Medulla oblongata (tissue), 1 donor: ENCODE data around the gene CTSL.

Source experiments
- DNase-seq: peaks from one replicate; pipeline ENCODE4 v3.0.0-alpha.2; 2015; ENCODE audit errors: extremely low spot score

The CTSL gene

DNA sequence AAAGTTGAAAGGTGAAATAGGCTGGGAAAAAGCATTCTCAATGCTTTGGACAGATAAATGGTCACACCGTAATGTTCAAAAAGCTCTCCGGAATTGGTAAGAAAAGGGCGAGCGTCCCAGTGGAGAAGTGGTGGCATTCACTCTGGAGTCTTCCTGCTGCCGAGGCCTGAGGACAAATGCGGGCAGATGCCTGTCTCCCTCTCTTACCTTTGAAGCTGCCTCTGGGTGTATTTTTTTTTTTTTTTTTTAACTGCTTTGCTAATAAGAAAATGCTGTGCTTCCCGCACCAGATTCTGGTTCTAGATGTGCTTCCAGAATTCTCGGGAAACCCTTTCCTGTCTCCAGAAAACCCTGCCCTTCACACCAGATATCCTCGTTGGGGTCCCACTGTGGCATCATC is 24.4 kb upstream of the CTSL start:
- no peak for DNase-seq

DNA sequence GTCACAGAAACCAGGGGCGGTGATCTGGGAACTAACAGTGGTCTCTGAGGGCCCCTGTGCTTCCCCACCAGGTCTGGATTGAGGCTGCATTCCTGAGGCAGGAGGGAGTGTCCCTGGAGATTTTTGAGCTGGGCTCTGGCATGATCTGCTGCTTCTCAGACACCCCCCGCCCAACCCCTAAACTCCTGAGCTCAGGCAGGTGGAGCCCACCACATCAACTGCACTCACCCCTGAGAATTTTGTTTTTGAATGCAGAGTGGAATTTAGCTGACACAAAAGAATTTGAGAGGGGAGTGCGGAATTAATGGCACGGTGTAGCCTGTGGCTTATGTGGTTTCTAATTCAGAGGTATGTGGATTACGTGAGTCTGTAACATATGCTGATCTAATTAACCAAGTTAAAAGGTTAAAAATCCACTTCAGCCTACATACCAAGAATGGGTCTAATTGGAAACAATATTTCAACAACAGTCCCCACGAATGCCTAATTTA is 23.9 kb upstream of the CTSL start:
- DNase-seq: no peak

DNA sequence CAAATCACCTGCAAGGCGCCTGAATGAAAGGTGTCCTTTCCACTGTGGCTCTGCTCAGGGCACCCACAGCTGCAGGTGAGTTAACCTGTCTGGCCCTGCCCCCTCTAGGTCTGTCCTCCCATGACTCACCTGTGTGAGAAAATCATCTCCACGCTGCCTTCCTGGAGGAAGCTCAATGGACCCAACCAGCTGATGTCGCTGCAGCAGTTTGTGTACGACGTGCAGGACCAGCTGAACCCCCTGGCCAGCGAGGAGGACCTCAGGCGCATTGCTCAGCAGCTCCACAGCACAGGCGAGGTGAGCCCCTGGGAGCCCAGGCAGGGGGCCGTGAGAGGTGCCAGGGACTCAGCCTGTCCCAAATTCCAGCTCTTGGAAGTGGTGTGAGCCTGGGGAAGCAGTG is 23.0 kb upstream of the CTSL start:
- DNase-seq: no peak

DNA sequence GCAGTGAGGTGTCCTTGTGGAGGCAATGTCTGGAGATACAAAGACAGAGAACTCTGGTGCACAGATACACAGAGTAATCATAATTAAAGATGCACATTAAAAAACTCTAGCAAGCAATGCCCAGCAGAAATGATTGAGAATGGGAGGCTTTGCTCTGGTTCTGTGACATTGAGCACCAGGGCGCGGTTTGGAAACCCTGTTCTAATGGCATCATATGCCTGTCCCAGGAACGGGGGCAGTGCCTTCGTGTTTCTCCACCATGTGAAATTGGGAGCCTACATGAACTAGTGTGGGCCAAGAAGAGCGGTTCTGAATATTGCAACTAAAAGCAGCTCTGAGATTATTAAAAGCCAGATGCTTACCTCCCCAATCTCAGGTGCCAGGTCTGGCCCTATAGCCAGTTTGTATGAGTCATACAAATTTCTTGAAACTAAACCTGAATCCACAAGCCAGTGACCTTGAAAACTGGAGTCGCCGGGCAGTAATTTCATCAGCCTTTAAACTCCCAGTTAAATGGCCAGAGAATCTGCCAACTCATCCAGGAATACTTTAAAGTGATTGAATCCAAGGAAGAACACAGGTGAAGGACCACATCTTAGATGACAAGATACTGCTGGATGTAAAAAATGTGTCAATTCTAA is 22.2 kb upstream of the CTSL start:
- no peak for DNase-seq

DNA sequence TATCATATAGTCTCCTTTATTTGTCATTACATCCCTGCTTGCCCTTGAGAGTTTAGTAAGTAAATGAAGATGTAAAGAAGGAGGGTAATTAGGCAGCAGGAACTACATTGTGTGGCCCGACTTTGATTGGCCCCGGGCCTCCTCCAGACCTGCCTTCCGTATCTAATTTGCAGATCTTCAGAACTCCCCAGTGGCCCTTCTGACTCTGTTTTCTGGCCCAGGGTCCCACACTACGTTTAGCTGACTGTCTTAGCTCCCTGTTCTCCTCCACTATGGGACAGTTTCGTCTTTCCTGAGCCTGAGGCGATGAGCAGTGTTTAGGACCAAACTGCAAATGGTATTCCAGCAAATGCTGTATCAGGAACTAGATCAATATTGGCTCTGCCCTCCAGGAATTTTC is 21.6 kb upstream of the CTSL start:
- no peak for DNase-seq

DNA sequence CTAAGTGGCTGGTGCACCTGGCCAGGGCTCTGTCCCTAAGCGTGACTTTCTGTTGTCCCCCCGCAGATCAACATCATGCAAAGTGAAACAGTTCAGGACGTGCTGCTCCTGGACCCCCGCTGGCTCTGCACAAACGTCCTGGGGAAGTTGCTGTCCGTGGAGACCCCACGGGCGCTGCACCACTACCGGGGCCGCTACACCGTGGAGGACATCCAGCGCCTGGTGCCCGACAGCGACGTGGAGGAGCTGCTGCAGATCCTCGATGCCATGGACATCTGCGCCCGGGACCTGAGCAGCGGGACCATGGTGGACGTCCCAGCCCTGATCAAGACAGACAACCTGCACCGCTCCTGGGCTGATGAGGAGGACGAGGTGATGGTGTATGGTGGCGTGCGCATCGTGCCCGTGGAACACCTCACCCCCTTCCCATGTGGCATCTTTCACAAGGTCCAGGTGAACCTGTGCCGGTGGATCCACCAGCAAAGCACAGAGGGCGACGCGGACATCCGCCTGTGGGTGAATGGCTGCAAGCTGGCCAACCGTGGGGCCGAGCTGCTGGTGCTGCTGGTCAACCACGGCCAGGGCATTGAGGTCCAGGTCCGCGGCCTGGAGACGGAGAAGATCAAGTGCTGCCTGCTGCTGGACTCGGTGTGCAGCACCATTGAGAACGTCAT is 19.7 kb upstream of the CTSL start:
- DNase-seq: no peak

DNA sequence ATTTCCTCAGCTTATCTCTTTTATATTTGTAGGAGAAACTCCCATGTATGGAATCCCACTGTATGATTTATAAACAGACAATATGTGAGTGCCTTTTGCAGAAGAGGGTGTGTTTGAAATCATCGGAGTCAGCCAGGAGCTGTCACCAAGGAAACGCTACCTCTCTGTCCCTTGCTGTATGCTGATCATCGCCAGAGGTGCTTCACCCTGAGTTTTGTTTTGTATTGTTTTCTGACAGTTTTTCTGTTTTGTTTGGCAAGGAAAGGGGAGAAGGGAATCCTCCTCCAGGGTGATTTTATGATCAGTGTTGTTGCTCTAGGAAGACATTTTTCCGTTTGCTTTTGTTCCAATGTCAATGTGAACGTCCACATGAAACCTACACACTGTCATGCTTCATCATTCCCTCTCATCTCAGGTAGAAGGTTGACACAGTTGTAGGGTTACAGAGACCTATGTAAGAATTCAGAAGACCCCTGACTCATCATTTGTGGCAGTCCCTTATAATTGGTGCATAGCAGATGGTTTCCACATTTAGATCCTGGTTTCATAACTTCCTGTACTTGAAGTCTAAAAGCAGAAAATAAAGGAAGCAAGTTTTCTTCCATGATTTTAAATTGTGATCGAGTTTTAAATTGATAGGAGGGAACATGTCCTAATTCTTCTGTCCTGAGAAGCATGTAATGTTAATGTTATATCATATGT is 18.0 kb upstream of the CTSL start:
- no peak for DNase-seq

DNA sequence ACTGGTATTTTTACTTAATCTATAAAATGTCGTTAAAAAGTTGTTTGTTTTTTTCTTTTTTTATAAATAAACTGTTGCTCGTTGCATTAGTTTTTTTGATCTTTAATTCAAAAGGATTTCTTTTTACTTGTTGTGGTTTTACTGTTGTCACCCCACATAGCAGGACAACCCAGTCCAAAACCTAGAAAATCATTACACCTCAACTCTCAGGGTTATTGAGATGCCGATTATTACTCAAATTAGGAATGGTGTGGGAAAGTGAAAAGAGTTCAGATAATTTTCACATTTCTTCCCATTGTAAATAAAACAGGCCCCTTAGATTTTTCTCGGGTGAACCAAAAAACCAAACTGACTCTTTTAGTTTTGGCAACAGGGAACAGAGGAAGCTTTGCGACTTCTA is 17.4 kb upstream of the CTSL start:
- no peak for DNase-seq

DNA sequence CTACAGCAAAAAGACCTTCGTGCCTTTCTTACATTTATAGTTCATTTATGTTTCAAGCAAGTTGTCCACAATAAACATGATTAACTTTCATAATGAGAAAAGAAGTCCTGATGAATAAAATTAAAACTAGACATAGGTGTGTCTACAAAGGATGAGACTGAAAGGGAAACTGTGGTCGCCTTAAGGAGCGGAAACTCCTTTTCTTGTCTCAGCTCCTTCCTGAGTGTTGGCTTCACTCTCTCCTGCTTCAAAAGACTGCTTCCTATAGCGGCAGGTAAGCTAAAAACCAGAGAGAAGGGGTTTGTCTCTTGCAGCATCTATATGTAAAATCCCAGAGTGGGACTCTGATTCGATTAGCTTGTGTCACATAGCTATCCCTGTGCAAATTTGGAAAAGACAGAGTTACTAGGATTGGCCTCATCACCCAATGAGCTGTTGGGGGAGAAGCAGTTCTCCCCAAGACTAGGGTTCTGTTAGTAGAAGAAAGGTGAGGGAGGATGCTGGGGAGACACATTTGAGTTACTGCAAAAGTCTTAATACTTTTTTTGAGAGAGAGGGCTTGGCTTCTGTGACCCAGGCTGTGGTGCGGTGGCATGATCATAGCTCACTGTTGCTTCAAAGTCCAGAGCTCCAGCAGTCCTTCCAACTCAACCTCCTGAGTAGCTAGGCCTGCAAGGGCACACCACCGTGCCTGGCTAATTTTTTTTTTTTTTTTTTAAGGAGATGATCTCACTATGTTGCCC is 16.8 kb upstream of the CTSL start:
- DNase-seq: no peak

DNA sequence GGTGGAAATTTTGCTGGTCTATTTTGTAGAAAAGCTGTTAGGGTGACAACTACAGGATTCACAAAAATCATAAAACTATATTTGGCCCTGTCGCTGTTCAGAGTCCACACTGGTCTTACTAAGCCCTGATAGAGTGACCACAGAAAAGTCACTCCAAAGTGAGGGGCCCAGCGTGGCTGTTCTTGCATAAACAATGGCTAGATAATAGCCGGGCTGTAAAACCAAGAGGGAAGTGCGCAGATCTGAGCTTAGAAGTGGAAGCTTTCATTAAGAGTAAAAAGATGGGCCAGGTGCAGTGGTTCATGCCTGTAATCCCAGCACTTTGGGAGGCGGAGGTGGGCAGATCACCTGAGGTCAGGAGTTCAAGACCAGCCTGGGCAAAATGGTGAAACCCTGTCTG is 15.5 kb upstream of the CTSL start:
- DNase-seq: no peak

DNA sequence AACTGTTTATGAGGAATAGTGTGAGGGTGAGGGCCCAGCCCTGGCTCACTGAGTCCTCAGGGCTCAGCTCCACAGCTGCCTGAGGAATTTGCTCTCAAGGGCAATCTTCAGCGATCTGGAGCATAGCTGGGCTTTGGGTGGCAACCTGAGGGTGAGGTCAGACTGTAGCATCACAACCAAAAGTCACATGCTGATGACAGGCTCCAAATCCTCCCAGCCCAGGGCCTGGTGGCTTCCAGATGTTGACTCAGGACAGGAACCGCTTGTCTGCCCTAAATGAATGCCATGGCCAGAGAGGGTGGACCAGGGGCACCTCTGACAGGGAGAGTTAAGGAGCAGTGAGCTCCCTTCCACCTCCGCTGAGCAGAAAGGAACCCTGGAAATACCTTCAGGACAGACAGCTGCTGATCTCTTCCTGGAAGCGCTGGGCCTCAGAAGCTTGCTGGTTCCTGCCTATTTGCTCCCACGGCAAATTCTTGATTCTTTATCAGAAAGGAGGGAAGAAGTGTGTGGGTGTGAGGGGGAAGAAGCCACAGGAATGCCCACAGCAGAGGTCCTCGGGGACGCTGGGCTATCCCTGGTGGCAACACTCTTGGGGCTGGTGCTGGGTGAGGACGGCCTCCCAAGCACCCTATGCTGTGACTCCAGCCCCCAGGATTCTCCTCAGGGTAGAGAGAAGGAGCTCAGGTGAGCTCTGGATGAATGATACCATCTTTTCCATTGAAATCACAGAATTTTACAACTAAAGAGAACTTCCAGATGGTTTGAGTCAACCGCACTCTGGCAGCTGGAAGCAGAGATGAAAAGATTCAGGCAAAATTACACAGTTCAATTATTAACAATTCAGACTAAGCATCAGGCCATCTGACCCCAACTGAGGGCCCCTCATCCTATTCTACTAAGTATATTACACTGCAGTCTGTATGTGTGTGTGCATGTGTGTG is 13.8 kb upstream of the CTSL start:
- DNase-seq: no peak

DNA sequence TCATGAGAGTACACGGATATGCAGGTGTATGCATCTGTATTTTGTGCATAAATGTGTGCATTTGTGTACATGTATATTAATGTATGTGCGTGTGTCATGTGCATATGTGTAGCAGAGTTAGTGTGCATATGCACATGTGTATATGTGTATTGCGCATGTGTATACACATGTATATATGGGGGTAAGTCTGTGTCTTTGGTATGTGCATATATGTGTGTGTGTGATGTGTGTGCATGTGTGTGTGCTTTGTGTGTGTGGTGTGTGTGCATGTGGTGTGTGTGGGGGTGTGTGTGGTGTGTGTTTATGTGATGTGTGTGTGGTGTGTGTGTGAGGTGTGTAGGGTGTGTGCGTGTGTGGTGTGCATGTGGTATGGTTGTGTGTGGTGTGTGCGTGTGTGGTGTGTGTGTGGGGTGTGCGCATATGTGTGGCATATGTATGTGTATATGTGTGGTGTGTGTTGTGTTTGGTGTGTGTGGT is 13.1 kb upstream of the CTSL start:
- DNase-seq: no peak

DNA sequence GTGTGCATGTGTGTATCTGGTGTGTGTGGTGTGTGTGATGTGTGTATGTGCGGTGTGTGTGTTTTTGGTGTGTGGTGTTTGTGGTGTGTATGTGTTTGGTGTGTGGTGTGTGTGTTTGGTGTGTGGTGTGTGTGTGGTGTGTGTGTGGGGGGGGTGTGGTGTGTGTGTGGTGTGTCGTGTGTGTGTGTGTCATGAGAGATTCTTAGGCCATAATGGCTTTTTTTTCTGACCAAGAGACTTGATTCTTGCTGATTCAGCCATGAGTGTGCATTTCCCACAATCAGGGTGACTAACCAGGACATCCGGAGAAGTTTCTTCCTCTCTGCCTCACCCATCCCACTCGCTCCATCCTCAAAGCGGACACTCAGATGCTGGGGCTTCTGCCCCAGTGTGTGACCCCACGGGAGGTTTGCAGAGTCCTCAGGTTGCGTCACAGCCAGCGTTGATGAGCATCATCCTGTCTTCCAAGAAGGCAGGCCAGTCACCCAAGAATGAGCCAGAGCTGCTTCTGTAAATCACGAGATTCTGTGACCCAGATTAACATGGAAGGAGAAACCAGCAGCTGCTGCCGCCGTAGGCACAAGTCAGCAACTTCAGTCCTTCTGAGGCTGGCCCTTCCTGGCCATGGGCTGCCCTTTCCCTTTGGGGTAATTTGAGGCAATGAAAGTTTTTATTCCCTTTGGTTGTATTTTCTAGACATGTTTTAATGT is 12.5 kb upstream of the CTSL start:
- DNase-seq: peak; percentile 83

DNA sequence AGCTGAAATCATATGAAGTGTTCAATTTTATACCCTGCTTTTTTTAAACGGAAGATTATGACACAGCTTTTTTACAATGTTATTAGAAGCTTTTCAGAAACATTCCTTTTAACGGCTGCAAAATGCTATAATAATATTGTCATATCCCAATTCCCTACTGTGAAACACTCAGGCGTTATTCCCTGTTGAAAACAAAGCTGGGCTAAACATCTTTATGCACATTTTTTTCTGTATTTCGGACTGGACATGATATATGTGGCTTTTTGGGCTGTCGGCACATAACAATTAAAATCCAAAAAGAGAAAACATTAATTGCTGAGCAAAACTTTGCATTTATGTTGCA is 12.0 kb upstream of the CTSL start:
- no peak for DNase-seq

DNA sequence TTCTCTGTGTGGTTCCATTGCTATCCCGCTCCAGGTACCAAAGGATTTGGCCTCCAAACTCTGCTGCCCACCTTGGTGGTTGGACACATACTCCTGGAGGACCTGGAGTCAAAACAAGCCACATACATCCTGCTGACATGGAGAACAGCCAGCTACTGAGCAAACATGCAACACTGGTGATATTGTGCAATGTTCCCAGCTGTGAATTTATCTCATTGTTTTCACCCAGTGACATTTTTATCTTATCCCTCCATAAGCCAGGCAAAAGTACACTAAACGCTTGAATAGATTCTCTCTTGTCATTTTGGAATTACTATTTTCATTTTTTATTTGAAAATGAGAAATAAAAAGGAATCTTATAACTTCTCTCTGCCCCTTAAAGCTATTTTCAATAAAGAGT is 11.1 kb upstream of the CTSL start:
- DNase-seq: peak; percentile 64

DNA sequence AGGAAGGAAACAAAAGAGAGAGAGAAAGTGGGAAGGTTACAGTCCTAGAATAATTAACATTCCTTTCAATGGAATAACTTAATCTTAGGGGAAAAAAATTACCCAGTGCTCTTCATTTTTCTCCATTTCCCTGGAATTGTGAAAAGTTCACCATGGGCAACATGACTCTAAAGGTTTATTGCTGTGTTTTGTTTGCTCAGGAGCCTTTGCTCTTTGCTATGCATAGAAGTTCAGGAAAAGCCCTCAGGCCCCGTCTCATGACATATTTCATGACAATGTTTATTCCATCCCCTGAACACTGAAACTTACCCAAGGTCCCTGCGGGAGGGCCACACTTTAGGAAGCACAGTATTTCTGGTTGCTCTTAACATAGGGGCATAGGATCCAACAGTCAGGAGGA is 9.8 kb upstream of the CTSL start:
- no peak for DNase-seq

DNA sequence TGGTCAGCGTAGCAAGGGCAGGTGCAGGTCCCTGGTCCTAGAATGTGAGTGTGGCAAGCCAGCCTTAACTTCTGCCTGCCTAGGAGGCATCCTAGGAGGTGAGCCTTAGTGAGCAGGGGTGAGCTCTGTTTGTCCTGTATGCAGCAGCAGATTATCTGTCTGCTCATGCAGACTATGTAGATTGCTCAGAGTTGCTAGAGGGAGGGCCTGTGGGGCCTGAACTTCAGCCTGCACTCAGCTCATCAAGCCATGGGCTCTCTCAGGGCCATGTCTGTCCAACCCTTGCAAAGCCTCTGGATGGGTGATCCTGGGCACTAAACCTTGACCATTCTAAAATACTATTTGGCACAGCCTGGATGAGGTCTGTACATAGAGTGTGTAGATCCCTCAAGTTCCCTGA is 8.5 kb upstream of the CTSL start:
- DNase-seq: no peak

DNA sequence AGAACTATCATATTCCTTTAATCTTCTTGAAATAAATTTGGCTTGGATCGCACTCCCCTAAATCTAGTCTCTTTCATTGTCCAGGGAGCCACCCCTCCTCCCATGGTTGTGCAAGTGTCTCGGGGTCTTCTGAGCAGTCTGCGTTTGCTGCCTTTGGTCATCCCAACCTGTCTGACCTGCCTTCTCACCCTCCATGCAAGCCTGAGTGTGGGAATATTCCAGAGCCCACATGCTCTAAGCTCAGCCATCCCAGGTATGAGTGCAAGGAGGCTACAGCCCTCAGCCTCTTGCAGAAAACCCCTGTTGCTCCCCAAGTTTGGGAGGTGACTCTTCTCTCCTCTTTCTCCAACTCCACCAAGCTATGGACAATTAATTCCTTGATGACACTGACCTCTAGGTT is 7.7 kb upstream of the CTSL start:
- DNase-seq: no peak

DNA sequence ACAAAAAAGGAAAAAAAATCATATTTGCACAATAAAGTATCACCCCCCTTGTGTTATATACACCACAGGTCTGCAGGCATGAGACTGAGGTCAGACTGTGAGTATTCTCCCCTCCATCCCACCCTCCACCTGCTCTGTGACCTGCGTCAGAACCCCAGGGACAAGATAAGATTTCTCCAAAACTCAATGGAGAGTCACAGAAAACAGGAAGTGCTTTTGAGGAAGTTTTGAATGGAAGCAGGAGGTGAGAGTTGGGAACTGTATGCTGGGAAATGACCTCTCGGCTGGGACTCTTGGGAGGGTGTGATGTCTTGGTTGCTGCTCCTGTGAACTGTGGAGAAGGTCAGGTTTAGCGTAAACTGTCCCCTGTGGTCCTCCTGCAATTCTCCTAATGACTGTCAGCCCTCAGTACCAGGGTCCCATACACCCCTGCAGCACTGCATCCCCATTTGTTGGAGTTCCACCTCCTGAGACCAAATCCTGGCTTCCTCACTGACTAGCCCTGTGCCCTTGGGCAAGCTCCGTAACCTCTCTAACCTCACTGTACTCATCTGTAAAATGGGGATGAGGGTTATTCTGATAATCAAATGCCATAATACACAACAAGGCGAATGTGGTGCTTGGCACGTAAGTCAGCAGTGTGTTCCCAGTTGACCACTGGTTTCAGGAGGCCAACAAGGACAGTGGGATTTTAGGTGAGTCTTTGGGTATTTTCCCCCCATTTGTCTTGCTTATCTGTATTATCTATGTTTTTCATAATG is 6.9 kb upstream of the CTSL start:
- DNase-seq: no peak

DNA sequence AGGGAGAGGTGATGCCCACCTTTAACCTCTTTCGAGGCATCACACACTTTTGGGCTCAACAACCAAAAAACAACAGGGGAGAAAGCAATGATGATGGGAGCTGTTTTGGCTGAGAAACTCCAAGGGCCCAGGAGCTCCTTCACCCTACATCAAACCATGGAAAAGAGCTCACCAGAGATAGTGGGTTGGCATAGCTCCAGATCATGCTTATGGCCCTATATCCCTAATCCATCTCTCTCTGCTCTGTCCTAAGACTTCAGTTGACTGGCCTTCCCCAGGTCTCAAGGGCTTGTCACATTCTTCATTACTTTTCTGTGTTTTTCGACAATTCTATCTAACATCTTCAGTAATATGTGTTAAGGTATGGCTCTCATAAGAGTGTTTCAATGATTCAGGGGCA is 5.7 kb upstream of the CTSL start:
- DNase-seq: no peak
